Stomach (tissue), 9 donors: ENCODE data around the gene RAPGEF1. TPM values are rescaled to one million over a fixed set of nuclear protein-coding genes. Genes with fewer than 3 reads are reported as not detected.

Experiments used
- DNase-seq, 2 donors: peaks; one replicate each; pipeline versions ENCODE4 v3.0.0 to v3.0.0-alpha.2; 2013 to 2019
- H3K27ac ChIP-seq, 5 donors: fragments of 200-600 bp in 4 of 5; sonication (generic) in 4 of 5; one replicate each; pipeline ENCODE4 v1.5.1; 2013 to 2019; ENCODE audit warnings: mild to moderate bottlenecking in 1 of 5, moderate library complexity in 1 of 5
- H3K27me3 ChIP-seq, 3 donors: fragments of 200-600 bp; sonication (generic); one replicate each; pipeline ENCODE4 v1.5.1; 2017 to 2019; ENCODE audit warnings: mixed run types in 1 of 3
- H3K36me3 ChIP-seq, 4 donors: fragments of 200-600 bp; sonication (generic); 1 replicate in 3 of 4; 2 replicates in 1 of 4; pipeline ENCODE4 v1.5.1; 2016 to 2019
- H3K4me1 ChIP-seq, 4 donors: fragments of 200-600 bp; sonication (generic); one replicate each; pipeline ENCODE4 v1.5.1; 2016 to 2019
- H3K4me3 ChIP-seq, 4 donors: fragments of 200-600 bp; sonication (generic) in 3 of 4; one replicate each; pipeline ENCODE4 v1.5.1; 2016 to 2019; ENCODE audit warnings: mild to moderate bottlenecking in 1 of 4
- H3K9me3 ChIP-seq, 4 donors: fragments of 200-600 bp; sonication (generic); one replicate each; pipeline ENCODE4 v1.5.1; 2016 to 2019
- CTCF ChIP-seq, 7 experiments: fragments of 450-650 bp in 4 of 7; fragments of 200-600 bp in 3 of 7; sonication (generic) in 3 of 7; IDR thresholded peaks; one replicate each; pipeline ENCODE4 v1.5.1; 2016 to 2019; ENCODE audit warnings: antibody characterized with exemption in 7 of 7, control low read depth in 2 of 7, mild to moderate bottlenecking in 1 of 7
- EP300 ChIP-seq: sonication (generic); formaldehyde crosslinking; IDR thresholded peaks from one replicate; pipeline ENCODE4 v1.6.1; 2017; ENCODE audit warnings: antibody characterized with exemption
- POLR2A ChIP-seq, 4 donors: fragments of 450-650 bp; IDR thresholded peaks; one replicate each; pipeline ENCODE4 v1.6.1; 2016; ENCODE audit warnings: antibody characterized with exemption in 4 of 4, control low read depth in 2 of 4, mild to moderate bottlenecking in 1 of 4, moderate library complexity in 1 of 4
- POLR2AphosphoS5 ChIP-seq, 3 donors: sonication (generic); formaldehyde crosslinking; IDR thresholded peaks; one replicate each; pipeline ENCODE4 v1.6.1; 2016; ENCODE audit warnings: antibody characterized with exemption in 3 of 3
- WGBS, 5 donors: extraction: QIAGEN DNeasy Blood & Tissue Kit in 3 of 5; methylation state at CpG; one replicate each; pipeline versions ENCODE4 v1.1.5 to v1.1.7; 2013 to 2018; 5-methylcytosine and 5-hydroxymethylcytosine counted together
- intact Hi-C: fragments of 100-400 bp; cut with DNase I; formaldehyde crosslinking; loops from one replicate; pipeline ENCODE4 v1.15.1; 2023; ENCODE audit warnings: low total_unique reads
- polyA plus RNA-seq, 3 donors: library from polyadenylated mRNA; stranded (reverse); fragments of 200-250 nt; gene quantifications; one replicate each; pipeline ENCODE4 v1.2.3, GENCODE V29; 2013
- total RNA-seq, 5 donors: library from RNA; depleted of rRNA; stranded (reverse); fragments of >200 nt; gene quantifications; one replicate each; pipeline versions ENCODE4 v1.1.0 to v1.2.3, GENCODE V29; 2014 to 2016
- donor health status: healthy with polysubstance abuse.
- donor health status: Bipolar disorder and iron deficiency.
- donor health status: healthy.

The RAPGEF1 gene
- total and polyA plus RNA-seq, 8 donors: 8.4 to 84.6 (median 45.1) TPM

GRCh38 chr9:131530546-131530919 lies 209.3 kb downstream of the RAPGEF1 start:
- peak overlapping the region in 4 of 5 donors; percentile 77 to 88 (median 82) for H3K27ac ChIP-seq
- H3K36me3 ChIP-seq: peaks cover 36 to 45% (median 43%) of the 10 kb centered on the region in 4 donors
- H3K27me3 ChIP-seq: no peaks in the 10 kb centered on the region
- peaks cover 15 to 34% (median 29%) of the 10 kb centered on the region in 4 donors for H3K4me1 ChIP-seq
- intact Hi-C loops: no loop called here
- no peak for TF ChIP-seq POLR2AphosphoS5 (IDR thresholded peaks at IDR 0.05)
- peak in 3 of 7 experiments; percentile 8 to 14 (median 12) for TF ChIP-seq CTCF (IDR thresholded peaks at IDR 0.05)
- no peak for TF ChIP-seq POLR2A (IDR thresholded peaks at IDR 0.05)
- TF ChIP-seq EP300: no peak
- H3K4me3 ChIP-seq: peak overlapping the region; percentile 71 to 100 (median 98)
- peak; percentile 34 to 56 for DNase-seq
- H3K9me3 ChIP-seq: no peaks in the 10 kb centered on the region
- WGBS, 5 donors: 2 to 8% (median 4%) methylated on average over 6 to 24 of the region's 29 CpGs

- peaks cover 15 to 28% (median 25%) of the 10 kb centered on the region in 4 donors for H3K4me1 ChIP-seq
- peaks cover 43 to 52% (median 50%) of the 10 kb centered on the region in 4 donors for H3K36me3 ChIP-seq
- intact Hi-C loops: no loop called here
- 45 to 53% (median 49%) methylated on average over 14 to 24 of the region's 24 CpGs for WGBS, 5 donors
- peak overlapping the region in 4 of 5 donors; percentile 77 to 88 (median 82) for H3K27ac ChIP-seq
- peak overlapping the region; percentile 71 to 100 (median 98) for H3K4me3 ChIP-seq
- no peak for TF ChIP-seq CTCF (IDR thresholded peaks at IDR 0.05)
- TF ChIP-seq EP300: no peak
- no peak for TF ChIP-seq POLR2A (IDR thresholded peaks at IDR 0.05)
- no peak for TF ChIP-seq POLR2AphosphoS5 (IDR thresholded peaks at IDR 0.05)
- no peaks in the 10 kb centered on the region for H3K27me3 ChIP-seq
- H3K9me3 ChIP-seq: no peaks in the 10 kb centered on the region
- no peak for DNase-seq
Observed at GRCh38 chr9:131529597-131530545, 210.0 kb downstream of the RAPGEF1 start.

- 94 to 97% (median 96%) methylated on average over 16 to 35 of the region's 35 CpGs for WGBS, 5 donors
- peaks cover 15 to 23% (median 20%) of the 10 kb centered on the region in 4 donors for H3K4me1 ChIP-seq
- no peaks in the 10 kb centered on the region for H3K9me3 ChIP-seq
- intact Hi-C loops: no loop called here
- no peak for DNase-seq
- TF ChIP-seq EP300: no peak
- no peak for TF ChIP-seq POLR2A (IDR thresholded peaks at IDR 0.05)
- TF ChIP-seq POLR2AphosphoS5 (IDR thresholded peaks at IDR 0.05): no peak
- TF ChIP-seq CTCF (IDR thresholded peaks at IDR 0.05): no peak
- H3K27ac ChIP-seq: no peak overlapping the region
- peaks cover 43 to 61% (median 58%) of the 10 kb centered on the region in 4 donors for H3K36me3 ChIP-seq
- no peaks in the 10 kb centered on the region for H3K27me3 ChIP-seq
- no peak overlapping the region for H3K4me3 ChIP-seq
Observed at GRCh38 chr9:131528886-131529505, 210.9 kb downstream of the RAPGEF1 start.

- no peak for DNase-seq
- Histone ChIP-seq H3K9me3 (no peaks in the 10 kb centered on the region), H3K4me3 (no peak overlapping the region), H3K27ac (no peak overlapping the region), H3K4me1 (peaks cover 15 to 23% (median 20%) of the 10 kb centered on the region in 4 donors), H3K36me3 (peaks cover 43 to 69% (median 66%) of the 10 kb centered on the region in 4 donors), H3K27me3 (no peaks in the 10 kb centered on the region)
- intact Hi-C loops: no loop called here
- TF ChIP-seq POLR2A (IDR thresholded peaks at IDR 0.05): no peak
- TF ChIP-seq CTCF (IDR thresholded peaks at IDR 0.05): no peak
- TF ChIP-seq EP300: no peak
- no peak for TF ChIP-seq POLR2AphosphoS5 (IDR thresholded peaks at IDR 0.05)
- 89 to 97% (median 92%) methylated on average over 7 of the region's 7 CpGs for WGBS, 5 donors
Observed at GRCh38 chr9:131528186-131528585, 211.7 kb downstream of the RAPGEF1 start.
